ENCODE data around the gene CHRNA10.

The CHRNA10 gene

GRCh38 chr11:3674189-3674588, 3.0 kb upstream of the CHRNA10 start:
- Histone ChIP-seq H3K4me2 (ENCODE audit: low read length) (no peak overlapping the region), H3K4me1 (ENCODE audit: low read length) (peaks cover 6% of the 10 kb centered on the region; the same call in 1 of the 2 replicates), H2AFZ (ENCODE audit: low read depth, low read length) (no peak overlapping the region), H3K79me2 (ENCODE audit: low read length) (no peaks in the 10 kb centered on the region), H3K27me3 (ENCODE audit: low read depth, low read length) (no peaks in the 10 kb centered on the region), H3K36me3 (replicated peaks; ENCODE audit: low read depth, low read length) (peaks cover 54% of the 10 kb centered on the region), H4K20me1 (ENCODE audit: insufficient read depth, low read length) (no peaks in the 10 kb centered on the region), H3K9ac (ENCODE audit: low read length) (no peak overlapping the region), H3K4me3 (ENCODE audit: low read length) (no peak overlapping the region), H3K27ac (ENCODE audit: low read length) (no peak overlapping the region), H3K9me3 (ENCODE audit: insufficient read depth, low read length) (no peaks in the 10 kb centered on the region)
- TF ChIP-seq, protein P1, sequence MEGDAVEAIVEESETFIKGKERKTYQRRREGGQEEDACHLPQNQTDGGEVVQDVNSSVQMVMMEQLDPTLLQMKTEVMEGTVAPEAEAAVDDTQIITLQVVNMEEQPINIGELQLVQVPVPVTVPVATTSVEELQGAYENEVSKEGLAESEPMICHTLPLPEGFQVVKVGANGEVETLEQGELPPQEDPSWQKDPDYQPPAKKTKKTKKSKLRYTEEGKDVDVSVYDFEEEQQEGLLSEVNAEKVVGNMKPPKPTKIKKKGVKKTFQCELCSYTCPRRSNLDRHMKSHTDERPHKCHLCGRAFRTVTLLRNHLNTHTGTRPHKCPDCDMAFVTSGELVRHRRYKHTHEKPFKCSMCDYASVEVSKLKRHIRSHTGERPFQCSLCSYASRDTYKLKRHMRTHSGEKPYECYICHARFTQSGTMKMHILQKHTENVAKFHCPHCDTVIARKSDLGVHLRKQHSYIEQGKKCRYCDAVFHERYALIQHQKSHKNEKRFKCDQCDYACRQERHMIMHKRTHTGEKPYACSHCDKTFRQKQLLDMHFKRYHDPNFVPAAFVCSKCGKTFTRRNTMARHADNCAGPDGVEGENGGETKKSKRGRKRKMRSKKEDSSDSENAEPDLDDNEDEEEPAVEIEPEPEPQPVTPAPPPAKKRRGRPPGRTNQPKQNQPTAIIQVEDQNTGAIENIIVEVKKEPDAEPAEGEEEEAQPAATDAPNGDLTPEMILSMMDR (IDR thresholded peaks at IDR 0.05; ENCODE audit: low read depth, low read length), result no peak
- no peak for TF ChIP-seq EZH2phosphoT487 (IDR thresholded peaks at IDR 0.05; ENCODE audit: low read depth)

GRCh38 chr11:3669742-3670183, 1.4 kb downstream of the CHRNA10 start:
- TF ChIP-seq EZH2phosphoT487 (IDR thresholded peaks at IDR 0.05; ENCODE audit: low read depth), result no peak
- TF ChIP-seq, protein P1 (IDR thresholded peaks at IDR 0.05; ENCODE audit: low read depth, low read length), result no peak
- H3K36me3 ChIP-seq (replicated peaks; ENCODE audit: low read depth, low read length), result peaks cover 23% of the 10 kb centered on the region
- H3K4me1 ChIP-seq (ENCODE audit: low read length), result peaks cover 6% of the 10 kb centered on the region; the same call in 1 of the 2 replicates
- no peaks in the 10 kb centered on the region for H4K20me1 ChIP-seq (ENCODE audit: insufficient read depth, low read length)
- H3K4me3 ChIP-seq (ENCODE audit: low read length), result no peak overlapping the region
- no peaks in the 10 kb centered on the region for H3K79me2 ChIP-seq (ENCODE audit: low read length)
- no peak overlapping the region for H3K27ac ChIP-seq (ENCODE audit: low read length)
- no peak overlapping the region for H3K4me2 ChIP-seq (ENCODE audit: low read length)
- H2AFZ ChIP-seq (ENCODE audit: low read depth, low read length), result no peak overlapping the region
- H3K27me3 ChIP-seq (ENCODE audit: low read depth, low read length), result no peaks in the 10 kb centered on the region
- H3K9ac ChIP-seq (ENCODE audit: low read length), result no peak overlapping the region
- H3K9me3 ChIP-seq (ENCODE audit: insufficient read depth, low read length), result no peaks in the 10 kb centered on the region

- Histone ChIP-seq H3K4me1 (ENCODE audit: low read length) (peaks cover 6% of the 10 kb centered on the region; the same call in 1 of the 2 replicates), H3K79me2 (ENCODE audit: low read length) (no peaks in the 10 kb centered on the region), H2AFZ (ENCODE audit: low read depth, low read length) (no peak overlapping the region), H3K27ac (ENCODE audit: low read length) (no peak overlapping the region), H3K4me3 (ENCODE audit: low read length) (no peak overlapping the region), H3K9ac (ENCODE audit: low read length) (no peak overlapping the region), H3K27me3 (ENCODE audit: low read depth, low read length) (no peaks in the 10 kb centered on the region), H4K20me1 (ENCODE audit: insufficient read depth, low read length) (no peaks in the 10 kb centered on the region), H3K4me2 (ENCODE audit: low read length) (no peak overlapping the region), H3K9me3 (ENCODE audit: insufficient read depth, low read length) (no peaks in the 10 kb centered on the region), H3K36me3 (replicated peaks; ENCODE audit: low read depth, low read length) (peaks cover 22% of the 10 kb centered on the region)
- TF ChIP-seq, protein P1 (IDR thresholded peaks at IDR 0.05; ENCODE audit: low read depth, low read length), result no peak
- no peak for TF ChIP-seq EZH2phosphoT487 (IDR thresholded peaks at IDR 0.05; ENCODE audit: low read depth)
Measured at GRCh38 chr11:3669128-3669527, 2.1 kb downstream of the CHRNA10 start.

DNA sequence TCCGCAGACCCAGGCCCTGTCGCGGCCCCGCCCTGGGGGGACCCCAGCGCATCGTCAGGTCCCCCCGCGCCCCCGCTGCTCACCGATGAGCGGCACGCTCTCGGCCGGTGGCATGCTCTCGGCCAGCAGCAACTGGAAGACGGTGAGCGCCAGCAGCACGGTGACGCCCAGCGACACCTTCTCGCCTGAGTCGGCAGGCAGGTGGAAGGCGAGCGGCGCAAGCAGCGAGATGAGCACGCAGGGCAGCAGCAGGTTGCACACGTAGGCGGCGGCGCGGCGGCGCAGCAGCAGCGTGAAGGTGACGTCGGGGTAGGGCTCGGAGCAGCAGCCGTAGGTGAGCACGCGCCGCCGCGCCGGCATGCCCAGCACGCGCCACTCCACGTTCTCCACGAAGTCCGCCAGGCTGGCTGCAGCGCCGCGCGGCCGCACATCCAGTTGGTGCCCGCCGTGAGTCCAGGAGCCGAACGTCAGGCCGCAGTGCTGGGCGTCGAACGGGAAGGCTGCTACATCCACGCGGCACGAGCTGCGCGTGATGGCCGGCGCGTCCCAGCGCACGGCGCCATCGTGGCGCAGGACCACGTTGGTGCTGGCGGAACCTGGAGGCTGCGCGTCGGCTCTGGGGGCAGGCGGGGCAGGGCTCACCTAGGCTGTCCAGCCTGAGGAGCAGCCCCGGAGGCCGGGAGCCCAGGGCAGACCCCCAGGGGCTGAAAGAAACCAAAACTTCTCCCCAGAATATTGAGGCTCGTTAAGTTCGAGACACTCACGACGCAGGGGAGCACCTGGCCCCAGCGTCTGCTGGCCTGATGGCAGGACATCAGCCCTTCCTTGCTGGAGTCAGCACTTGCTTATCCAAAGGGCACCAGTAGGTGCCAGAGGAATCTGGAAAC, 3.8 kb downstream of the CHRNA10 start:
- H3K4me1 ChIP-seq (ENCODE audit: low read length), result peaks cover 5% of the 10 kb centered on the region; the same call in 1 of the 2 replicates
- no peak overlapping the region for H3K4me2 ChIP-seq (ENCODE audit: low read length)
- no peaks in the 10 kb centered on the region for H3K27me3 ChIP-seq (ENCODE audit: low read depth, low read length)
- H2AFZ ChIP-seq (ENCODE audit: low read depth, low read length), result no peak overlapping the region
- TF ChIP-seq, protein P1 (IDR thresholded peaks at IDR 0.05; ENCODE audit: low read depth, low read length), result no peak
- no peak for TF ChIP-seq EZH2phosphoT487 (IDR thresholded peaks at IDR 0.05; ENCODE audit: low read depth)
- no peak overlapping the region for H3K27ac ChIP-seq (ENCODE audit: low read length)
- peaks cover 17% of the 10 kb centered on the region for H3K36me3 ChIP-seq (replicated peaks; ENCODE audit: low read depth, low read length)
- H3K79me2 ChIP-seq (ENCODE audit: low read length), result no peaks in the 10 kb centered on the region
- no peak overlapping the region for H3K4me3 ChIP-seq (ENCODE audit: low read length)
- no peak overlapping the region for H3K9ac ChIP-seq (ENCODE audit: low read length)
- no peaks in the 10 kb centered on the region for H4K20me1 ChIP-seq (ENCODE audit: insufficient read depth, low read length)
- H3K9me3 ChIP-seq (ENCODE audit: insufficient read depth, low read length), result no peaks in the 10 kb centered on the region
